ENCODE measurements around the gene REV3L. TPM values are rescaled to one million over a fixed set of nuclear protein-coding genes. Genes with fewer than 3 reads are reported as not detected.

Gene REV3L
- total RNA-seq, 1 experiment from 2014 or later: 12.8 TPM

- TF ChIP-seq REST (IDR thresholded peaks at IDR 0.05; ENCODE audit: low read depth) (no peak), ZFX (IDR thresholded peaks at IDR 0.05) (no peak)
Observed at GRCh38 chr6:111494951-111495635, 12.1 kb upstream of the REV3L start (continued).

GRCh38 chr6:111492499-111492898, 9.5 kb upstream of the REV3L start:
- H3K4me1 ChIP-seq (ENCODE audit: control insufficient read depth in 1 of 2, insufficient read depth in 2 of 2, low read length in 2 of 2): no peaks in the 10 kb centered on the region
- H3K27me3 ChIP-seq (ENCODE audit: insufficient read depth, low read length): no peaks in the 10 kb centered on the region
- H3K36me3 ChIP-seq (ENCODE audit: control insufficient read depth in 1 of 2, insufficient read depth in 2 of 2, low read length in 2 of 2): no peaks in the 10 kb centered on the region
- no peak overlapping the region for H3K9ac ChIP-seq (ENCODE audit: low read length)
- POLR2A ChIA-PET: no interaction called here
- intact Hi-C loops (cut with micrococcal nuclease): no loop called here
- H3K9me3 ChIP-seq (ENCODE audit: control insufficient read depth in 1 of 2, insufficient read depth in 1 of 2, low read depth in 1 of 2, low read length in 2 of 2): no peaks in the 10 kb centered on the region
- H3K4me2 ChIP-seq (ENCODE audit: low read length): no peak overlapping the region
- H3K4me3 ChIP-seq (replicated peaks in 1 of 2; ENCODE audit: low read depth in 1 of 2, low read length in 2 of 2): no peak overlapping the region
- CTCF ChIA-PET: no interaction called here
- RAD21 ChIA-PET (ENCODE audit: low non-redundant PET in 1 of 2, low total read pairs in 2 of 2, uncharacterized antibody in 2 of 2, unreplicated experiment in 2 of 2): no interaction called here
- ATAC-seq (no peak), DNase-seq (ENCODE audit: low read depth, low spot score) (no peak)
- BruUV-seq (replicated peaks): no TSS peak
- H3K79me2 ChIP-seq (ENCODE audit: insufficient read depth, low read length): no peaks in the 10 kb centered on the region
- H4K20me1 ChIP-seq (ENCODE audit: insufficient read depth): no peaks in the 10 kb centered on the region
- H2AFZ ChIP-seq (ENCODE audit: low read depth, low read length, poor library complexity, severe bottlenecking): no peak overlapping the region
- H3K9me2 ChIP-seq (ENCODE audit: insufficient read depth): no peaks in the 10 kb centered on the region
- no peak overlapping the region for H3K27ac ChIP-seq (ENCODE audit: low read depth, low read length)
- TF ChIP-seq RAD21 (IDR thresholded peaks at IDR 0.05; ENCODE audit: low read depth): no peak
- TF ChIP-seq JUND (IDR thresholded peaks at IDR 0.05): no peak
- no peak for TF ChIP-seq EGR1 (IDR thresholded peaks at IDR 0.05; ENCODE audit: low read depth)
- no peak for TF ChIP-seq CEBPB (IDR thresholded peaks at IDR 0.05; ENCODE audit: low read depth)
- no peak for TF ChIP-seq POLR2A (IDR thresholded peaks at IDR 0.05; ENCODE audit: borderline replicate concordance, extremely low read depth, insufficient read depth, insufficient read length)
- TF ChIP-seq YY1 (IDR thresholded peaks at IDR 0.05; ENCODE audit: extremely low read depth, insufficient replicate concordance, low read depth, low read length): no peak
- no peak for TF ChIP-seq ZBTB33 (IDR thresholded peaks at IDR 0.05; ENCODE audit: extremely low read depth, insufficient replicate concordance, low read length)
- no peak for TF ChIP-seq CBX3 (IDR thresholded peaks at IDR 0.05; ENCODE audit: low read depth)
- TF ChIP-seq FOSL1 (IDR thresholded peaks at IDR 0.05; ENCODE audit: low read depth): no peak
- TF ChIP-seq TCF7L2 (IDR thresholded peaks at IDR 0.05; ENCODE audit: borderline replicate concordance, extremely low read depth, insufficient read depth, insufficient read length): no peak
- TF ChIP-seq REST (IDR thresholded peaks at IDR 0.05; ENCODE audit: low read depth): no peak
- TF ChIP-seq SP1 (IDR thresholded peaks at IDR 0.05; ENCODE audit: low read depth): no peak
- no peak for TF ChIP-seq SRF (IDR thresholded peaks at IDR 0.05; ENCODE audit: low read depth)
- no peak for TF ChIP-seq ZNF274 (IDR thresholded peaks at IDR 0.05; ENCODE audit: low read depth, low read length)
- no peak for TF ChIP-seq MAX (IDR thresholded peaks at IDR 0.05)
